GM21526 (cell line): ENCODE measurements around the gene ADD2.
"Not testable (repeated sequence)": the region's sequence is repeated elsewhere in the genome, so short reads cannot be mapped to it uniquely, and the experiment has no call there.

ENCODE experiments used
- ATAC-seq: cut with Tn5 transposase; IDR thresholded peaks from one replicate; pipeline ENCODE4 v1.9.1; 2021; ENCODE audit warnings: moderate library complexity; ENCODE audit not compliant: unreplicated experiment, low FRiP score

Gene ADD2

GRCh38 chr2:70679259-70679658, 88.7 kb downstream of the ADD2 start:
- ATAC-seq: no peak

GRCh38 chr2:70678576-70679143, 89.3 kb downstream of the ADD2 start:
- ATAC-seq: no peak

- ATAC-seq: no peak
Measured at GRCh38 chr2:70676301-70677035, 91.5 kb downstream of the ADD2 start.

GRCh38 chr2:70675862-70676261, 92.1 kb downstream of the ADD2 start:
- ATAC-seq: no peak

- no peak for ATAC-seq
Measured at GRCh38 chr2:70674636-70675430, 93.2 kb downstream of the ADD2 start.

GRCh38 chr2:70673041-70673647, 94.9 kb downstream of the ADD2 start:
- no peak for ATAC-seq

- ATAC-seq: no peak
Measured at GRCh38 chr2:70671092-70671675, 96.8 kb downstream of the ADD2 start.

- no peak for ATAC-seq
Measured at GRCh38 chr2:70670626-70671025, 97.4 kb downstream of the ADD2 start.

- no peak for ATAC-seq
Measured at GRCh38 chr2:70670202-70670601, 97.8 kb downstream of the ADD2 start.

GRCh38 chr2:70668911-70669310, 99.1 kb downstream of the ADD2 start:
- ATAC-seq: no peak

- ATAC-seq: no peak
Measured at GRCh38 chr2:70668432-70668831, 99.6 kb downstream of the ADD2 start.

GRCh38 chr2:70664525-70664924, 103.5 kb downstream of the ADD2 start:
- ATAC-seq: no peak

GRCh38 chr2:70663411-70663810, 104.6 kb downstream of the ADD2 start:
- ATAC-seq: no peak

- no peak for ATAC-seq
Measured at GRCh38 chr2:70659551-70659950, 108.4 kb downstream of the ADD2 start.

GRCh38 chr2:70658476-70658875, 109.5 kb downstream of the ADD2 start:
- ATAC-seq: no peak

GRCh38 chr2:70657246-70657645, 110.8 kb downstream of the ADD2 start:
- ATAC-seq: no peak

- no peak for ATAC-seq
Measured at GRCh38 chr2:70656421-70657010, 111.5 kb downstream of the ADD2 start.

GRCh38 chr2:70655786-70656185, 112.2 kb downstream of the ADD2 start:
- no peak for ATAC-seq

- not testable (repeated sequence) for ATAC-seq
Measured at GRCh38 chr2:70655211-70655610, 112.8 kb downstream of the ADD2 start.

- ATAC-seq: no peak
Measured at GRCh38 chr2:70651727-70652126, 116.3 kb downstream of the ADD2 start.
